HEK293T (cell line): ENCODE results near the gene LTA4H.

Experiments
- CTCF ChIA-PET: fragments of 350-600 bp; formaldehyde crosslinking; extraction: SDS; loops from one replicate; lab custom pipeline; 2021; ENCODE audit warnings: antibody characterized with exemption, inconsistent platforms; lab: Yijun Ruan, JAX
- POLR2A ChIA-PET: fragments of 350-600 bp; formaldehyde crosslinking; extraction: SDS; loops from one replicate; lab custom pipeline; 2020; ENCODE audit warnings: antibody characterized with exemption, inconsistent platforms; lab: Yijun Ruan, JAX
- DNase-seq: peaks from one replicate; pipeline ENCODE4 v3.0.0; 2012; ENCODE audit warnings: mixed read lengths; ENCODE audit errors: extremely low spot score
- ARNT ChIP-seq: fragments of 450-650 bp; IDR thresholded peaks from 2 replicates; pipeline ENCODE4 v1.6.1; 2017; ENCODE audit warnings: mild to moderate bottlenecking
- BHLHE40 ChIP-seq: fragments of 450-650 bp; IDR thresholded peaks from 2 replicates; pipeline ENCODE4 v1.6.1; 2016; ENCODE audit warnings: mild to moderate bottlenecking, moderate library complexity, borderline replicate concordance
- CTBP1 ChIP-seq: fragments of 450-650 bp; IDR thresholded peaks from 2 replicates; pipeline ENCODE4 v1.6.1; 2016; ENCODE audit warnings: borderline replicate concordance
- ELF4 ChIP-seq: fragments of 450-650 bp; IDR thresholded peaks from 2 replicates; pipeline ENCODE4 v1.6.1; 2017; ENCODE audit warnings: antibody characterized with exemption
- FOXA1 ChIP-seq: fragments of 450-650 bp; IDR thresholded peaks from 2 replicates; pipeline ENCODE4 v1.6.1; 2016; ENCODE audit warnings: mild to moderate bottlenecking
- FOXK2 ChIP-seq: fragments of 450-650 bp; IDR thresholded peaks from 2 replicates; pipeline ENCODE4 v1.6.1; 2016; ENCODE audit warnings: mild to moderate bottlenecking
- FOXM1 ChIP-seq: fragments of 450-650 bp; IDR thresholded peaks from 2 replicates; pipeline ENCODE4 v1.6.1; 2017; ENCODE audit warnings: mild to moderate bottlenecking, borderline replicate concordance
- HDGF ChIP-seq: fragments of 450-650 bp; IDR thresholded peaks from 2 replicates; pipeline ENCODE4 v1.6.1; 2017; ENCODE audit warnings: antibody characterized with exemption, borderline replicate concordance
- L3MBTL2 ChIP-seq: fragments of 450-650 bp; conservative IDR thresholded peaks from 2 replicates; pipeline ENCODE4 v1.6.1; 2016; ENCODE audit warnings: mild to moderate bottlenecking
- LEF1 ChIP-seq: fragments of 450-650 bp; IDR thresholded peaks from 2 replicates; pipeline ENCODE4 v1.6.1; 2017; ENCODE audit warnings: mild to moderate bottlenecking, borderline replicate concordance
- NFRKB ChIP-seq: fragments of 450-650 bp; IDR thresholded peaks from 2 replicates; pipeline ENCODE4 v1.6.1; 2016; ENCODE audit warnings: mild to moderate bottlenecking, moderate library complexity
- PKNOX1 ChIP-seq: fragments of 450-650 bp; IDR thresholded peaks from 2 replicates; pipeline ENCODE4 v1.6.1; 2016
- SP1 ChIP-seq: fragments of 450-650 bp; IDR thresholded peaks from 2 replicates; pipeline ENCODE4 v1.6.1; 2017
- SUZ12 ChIP-seq: fragments of 450-650 bp; IDR thresholded peaks from 2 replicates; pipeline ENCODE4 v1.6.1; 2016; ENCODE audit warnings: mild to moderate bottlenecking
- TARDBP ChIP-seq: fragments of 450-650 bp; IDR thresholded peaks from 2 replicates; pipeline ENCODE4 v1.6.1; 2016
- ZNF384 ChIP-seq: fragments of 450-650 bp; IDR thresholded peaks from 2 replicates; pipeline ENCODE4 v1.6.1; 2016

Gene LTA4H

DNA sequence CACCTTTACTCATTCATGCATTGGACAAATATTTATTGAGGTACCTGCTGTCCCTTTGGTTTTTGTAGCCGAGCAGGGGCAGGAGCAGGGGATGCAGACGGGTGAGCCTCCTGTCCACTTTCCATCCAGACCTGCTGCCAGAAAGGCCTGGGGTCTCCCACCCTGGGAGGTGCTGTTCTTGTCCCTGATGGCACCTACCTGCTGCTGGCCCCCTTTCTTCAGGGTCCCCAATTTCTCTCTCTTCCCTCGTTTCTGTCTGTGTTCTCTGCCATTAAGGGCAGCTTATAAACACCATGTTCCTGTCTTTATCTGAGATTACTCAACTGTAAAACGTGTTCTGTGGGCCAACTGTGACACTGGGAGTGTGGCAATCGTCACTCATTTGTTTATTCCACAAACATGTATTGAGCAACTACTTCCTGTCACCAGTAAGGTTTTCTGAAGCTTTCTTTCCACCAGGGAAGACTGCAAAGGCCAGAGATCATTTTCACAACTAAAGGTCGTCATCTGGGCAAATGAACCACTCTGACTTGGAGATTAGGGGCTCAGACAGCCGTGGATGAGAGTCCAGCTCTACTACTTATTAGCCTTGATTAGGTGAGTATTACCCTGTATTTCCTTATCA, 39.2 kb downstream of the LTA4H start, which contains the start of gene HAL:
Gene HAL (minus strand): TSS at position 311 of the 625 bp plus-strand sequence. CDS start 434 bp downstream, outside the sequence.
- CTCF ChIA-PET = interaction anchor here (0.9 kb wide), 1 partner anchor 52 kb away, joined by 3 read pairs; no protein-coding TSS in a partner anchor
- TF ChIP-seq ZNF384 = no peak
- no peak for TF ChIP-seq BHLHE40
- TF ChIP-seq PKNOX1 = no peak
- no peak for TF ChIP-seq CTBP1
- TF ChIP-seq L3MBTL2 = no peak
- TF ChIP-seq TARDBP = no peak
- TF ChIP-seq ARNT = no peak
- TF ChIP-seq SP1 = no peak
- TF ChIP-seq FOXA1 = no peak
- TF ChIP-seq NFRKB = no peak
- no peak for TF ChIP-seq SUZ12
- no peak for TF ChIP-seq ELF4
- no peak for TF ChIP-seq HDGF
- TF ChIP-seq FOXK2 = no peak
- DNase-seq = no peak
- POLR2A ChIA-PET = no interaction called here

DNA sequence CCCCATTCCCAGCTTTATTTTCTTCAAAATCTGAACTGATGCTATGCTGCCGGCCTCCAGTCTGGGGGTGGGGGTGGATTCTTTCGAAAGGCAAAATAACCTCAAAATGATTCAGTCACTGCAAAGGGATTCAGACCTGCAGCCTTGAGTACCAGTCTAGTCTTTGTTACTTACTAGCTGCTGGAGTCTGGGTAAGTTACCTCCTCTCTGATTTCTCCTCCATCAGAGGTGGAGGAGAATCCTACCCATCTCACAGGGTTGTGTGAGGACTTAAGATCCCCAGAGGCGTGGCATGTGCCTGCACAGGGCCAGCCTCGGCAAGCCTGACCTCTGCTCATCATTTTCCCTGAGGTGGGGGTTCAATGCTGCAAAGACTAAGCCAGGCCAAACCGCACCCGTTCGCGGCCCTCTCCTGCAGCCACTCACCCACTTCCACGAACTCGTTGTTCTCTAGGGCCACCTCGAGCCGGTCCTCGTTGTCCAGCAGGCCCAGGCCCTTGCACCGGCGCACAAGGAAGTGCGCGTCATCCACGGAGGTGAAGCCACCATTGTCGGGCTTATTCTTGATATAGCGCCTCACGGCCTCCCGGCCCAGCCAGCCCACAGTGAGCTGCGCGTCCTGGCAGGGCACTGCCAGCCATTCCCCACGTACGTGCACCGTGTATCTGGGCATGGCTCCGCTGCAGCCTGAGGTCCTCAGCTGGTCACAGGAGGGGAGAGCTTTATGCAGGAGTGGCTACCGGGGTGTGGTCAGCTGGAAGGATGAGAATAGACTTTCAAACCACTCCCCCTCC, 40.0 kb downstream of the LTA4H start:
- DNase-seq = no peak
- CTCF ChIA-PET = interaction anchor here (0.9 kb wide), 1 partner anchor 51 kb away, joined by 3 read pairs; no protein-coding TSS in a partner anchor
- TF ChIP-seq NFRKB (no peak), FOXK2 (no peak)
- POLR2A ChIA-PET = interaction anchor here (1.0 kb wide), 1 partner anchor 53 kb away, joined by 3 read pairs; the partner anchor contains the start of genes AMDHD1 and CCDC38

GRCh38 chr12:95994476-95994875, 40.9 kb downstream of the LTA4H start:
- no peak for TF ChIP-seq PKNOX1
- TF ChIP-seq FOXM1 = no peak
- no peak for TF ChIP-seq NFRKB
- no peak for TF ChIP-seq ELF4
- TF ChIP-seq ZNF384 = no peak
- no peak for TF ChIP-seq LEF1
- TF ChIP-seq TARDBP = no peak
- ChIA-PET CTCF (no interaction called here), POLR2A (interaction anchor here (1.0 kb wide), 1 partner anchor 52 kb away, joined by 3 read pairs; the partner anchor contains the start of genes AMDHD1 and CCDC38)
- no peak for DNase-seq

DNA sequence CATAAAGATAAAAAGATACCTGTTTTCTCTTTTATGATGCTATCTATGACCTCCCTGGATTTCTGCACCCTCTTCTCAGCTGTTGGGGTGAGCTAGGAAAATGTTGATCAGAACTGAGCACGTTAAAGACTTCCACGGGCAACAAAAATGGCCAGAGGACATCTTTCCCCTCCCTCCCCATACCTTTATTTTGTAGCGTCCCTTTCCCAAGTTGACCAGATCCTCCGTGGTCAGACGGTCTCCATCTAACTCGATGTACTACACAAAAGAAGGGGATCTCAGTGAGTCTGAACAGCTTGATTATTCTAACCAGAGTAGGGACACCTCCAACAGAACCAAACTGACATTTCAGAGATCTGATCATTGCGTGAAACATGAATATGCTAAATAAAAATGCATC, 41.5 kb downstream of the LTA4H start:
- no peak for DNase-seq
- ChIA-PET POLR2A (no interaction called here), CTCF (no interaction called here)
- TF ChIP-seq PKNOX1 = no peak
- TF ChIP-seq NFRKB = no peak
- no peak for TF ChIP-seq ZNF384
- no peak for TF ChIP-seq L3MBTL2
- no peak for TF ChIP-seq SUZ12
- TF ChIP-seq SP1 = no peak
- no peak for TF ChIP-seq TARDBP
- no peak for TF ChIP-seq ELF4
- TF ChIP-seq CTBP1 = no peak
- TF ChIP-seq LEF1 = no peak
- TF ChIP-seq BHLHE40 = no peak
- TF ChIP-seq ARNT = no peak
- TF ChIP-seq FOXM1 = no peak

- ChIA-PET POLR2A (no interaction called here), CTCF (interaction anchor here (1.5 kb wide), 1 partner anchor 73 kb away, joined by 3 read pairs; no protein-coding TSS in a partner anchor)
- DNase-seq = no peak
- TF ChIP-seq HDGF (no peak), LEF1 (no peak), FOXM1 (no peak), BHLHE40 (no peak), NFRKB (no peak), PKNOX1 (no peak), ELF4 (no peak), ARNT (no peak), SUZ12 (no peak), TARDBP (no peak), FOXK2 (no peak), FOXA1 (no peak), SP1 (no peak), L3MBTL2 (no peak), ZNF384 (no peak), CTBP1 (no peak)
Observed at GRCh38 chr12:95990136-95990535, 45.3 kb downstream of the LTA4H start.
